ENCODE results near the gene RASSF4. TPM values are rescaled to one million over a fixed set of nuclear protein-coding genes. Genes with fewer than 3 reads are reported as not detected.

The RASSF4 gene
- polyA plus RNA-seq, 1 donor (not counting 4 experiments of a cell fraction or from before 2014, with no cell fraction given) = 0.20 TPM

- FAIRE-seq = no peak
- Histone ChIP-seq H3K79me2 (ENCODE audit: control insufficient read depth, insufficient read depth, low read length) (no peaks in the 10 kb centered on the region), H4K20me1 (ENCODE audit: control insufficient read depth, extremely low read depth, insufficient read depth, low read length) (no peaks in the 10 kb centered on the region), H3K4me3 (ENCODE audit: control insufficient read depth in 2 of 3, extremely low read depth in 1 of 3, insufficient read depth in 2 of 3, low read depth in 1 of 3, low read length in 3 of 3) (no peak overlapping the region), H3K9me3 (ENCODE audit: control insufficient read depth, low read depth, low read length) (no peaks in the 10 kb centered on the region), H3K9ac (ENCODE audit: control insufficient read depth, extremely low read depth, insufficient read depth, low read length) (no peak overlapping the region), H3K36me3 (ENCODE audit: control insufficient read depth in 2 of 2, extremely low read depth in 1 of 2, insufficient read depth in 2 of 2, low read length in 2 of 2) (no peaks in the 10 kb centered on the region), H3K9me1 (ENCODE audit: control insufficient read depth, extremely low read depth, insufficient read depth, low read length) (no peaks in the 10 kb centered on the region), H3K4me1 (ENCODE audit: control insufficient read depth, extremely low read depth, insufficient read depth, low read length) (peaks cover 40% of the 10 kb centered on the region), H3K4me2 (ENCODE audit: control insufficient read depth, extremely low read depth, insufficient read depth, low read depth, low read length) (no peak overlapping the region), H3K27ac (ENCODE audit: control insufficient read depth, insufficient read depth, low read length) (no peak overlapping the region), H3K27me3 (ENCODE audit: control insufficient read depth, extremely low read depth, insufficient read depth, low read length) (no peaks in the 10 kb centered on the region), H2AFZ (ENCODE audit: control insufficient read depth, low read length) (no peak overlapping the region)
- no peak for TF ChIP-seq CTCF (optimal IDR thresholded peaks at IDR 0.05 in 1 of 3, IDR thresholded peaks at IDR 0.05 in 1 of 3, conservative IDR thresholded peaks at IDR 0.05 in 1 of 3; ENCODE audit: extremely low read depth in 1 of 3, insufficient read depth in 2 of 3, low read length in 3 of 3)
- TF ChIP-seq EZH2 (IDR thresholded peaks at IDR 0.05; ENCODE audit: low read length) = no peak
- no peak for DNase-seq (ENCODE audit: low read depth, low spot score)
- dilution Hi-C loops (cut with MboI; ENCODE audit: extremely low pct_ligation_motif_present, low sequenced_read_pairs) = no loop called here
Measured at GRCh38 chr10:44983066-44983894, 23.7 kb downstream of the RASSF4 start.

- Histone ChIP-seq H3K4me2 (ENCODE audit: control insufficient read depth, extremely low read depth, insufficient read depth, low read depth, low read length) (no peak overlapping the region), H2AFZ (ENCODE audit: control insufficient read depth, low read length) (no peak overlapping the region), H3K9me1 (ENCODE audit: control insufficient read depth, extremely low read depth, insufficient read depth, low read length) (no peaks in the 10 kb centered on the region), H3K9ac (ENCODE audit: control insufficient read depth, extremely low read depth, insufficient read depth, low read length) (no peak overlapping the region), H3K79me2 (ENCODE audit: control insufficient read depth, insufficient read depth, low read length) (no peaks in the 10 kb centered on the region), H3K4me3 (ENCODE audit: control insufficient read depth in 2 of 3, extremely low read depth in 1 of 3, insufficient read depth in 2 of 3, low read depth in 1 of 3, low read length in 3 of 3) (no peak overlapping the region), H4K20me1 (ENCODE audit: control insufficient read depth, extremely low read depth, insufficient read depth, low read length) (no peaks in the 10 kb centered on the region), H3K9me3 (ENCODE audit: control insufficient read depth, low read depth, low read length) (no peaks in the 10 kb centered on the region), H3K36me3 (ENCODE audit: control insufficient read depth in 2 of 2, extremely low read depth in 1 of 2, insufficient read depth in 2 of 2, low read length in 2 of 2) (no peaks in the 10 kb centered on the region), H3K27ac (ENCODE audit: control insufficient read depth, insufficient read depth, low read length) (no peak overlapping the region), H3K4me1 (ENCODE audit: control insufficient read depth, extremely low read depth, insufficient read depth, low read length) (peaks cover 34% of the 10 kb centered on the region), H3K27me3 (ENCODE audit: control insufficient read depth, extremely low read depth, insufficient read depth, low read length) (no peaks in the 10 kb centered on the region)
- TF ChIP-seq CTCF (optimal IDR thresholded peaks at IDR 0.05 in 1 of 3, IDR thresholded peaks at IDR 0.05 in 1 of 3, conservative IDR thresholded peaks at IDR 0.05 in 1 of 3; ENCODE audit: extremely low read depth in 1 of 3, insufficient read depth in 2 of 3, low read length in 3 of 3) (no peak), EZH2 (IDR thresholded peaks at IDR 0.05; ENCODE audit: low read length) (no peak)
- DNase-seq (ENCODE audit: low read depth, low spot score) (no peak), FAIRE-seq (no peak)
- dilution Hi-C loops (cut with MboI; ENCODE audit: extremely low pct_ligation_motif_present, low sequenced_read_pairs) = no loop called here
Measured at GRCh38 chr10:44983895-44984278, 24.3 kb downstream of the RASSF4 start.
